HCT116 (cell line): Measurements from ENCODE around the gene IL1RAPL1. TPM values are rescaled to one million over a fixed set of nuclear protein-coding genes. Genes with fewer than 3 reads are reported as not detected.

Experiments used
- ATAC-seq: fragments of 200-7000 bp; cut with Tn5 transposase; 2 replicates; pipeline ENCODE4 v1.9.1; 2020; ENCODE audit warnings: mild to moderate bottlenecking, moderate library complexity
- BruUV-seq: library from RNA; stranded (reverse); fragments of 400-500 nt; replicated peaks from 2 replicates; lab custom pipeline; 2021; lab: Mats Ljungman, UMichigan
- CTCF ChIA-PET: fragments of 300-600 bp; sonication (Branson Sonifier 250); formaldehyde crosslinking; loops from one replicate; lab custom pipeline; 2021; ENCODE audit warnings: antibody characterized with exemption; lab: Charles Lee
- POLR2A ChIA-PET: fragments of 300-600, 350-600 bp; sonication (Branson Sonifier 250); formaldehyde crosslinking; loops from one replicate; lab custom pipeline; 2021; ENCODE audit warnings: antibody characterized with exemption; lab: Charles Lee
- RAD21 ChIA-PET, 2 experiments: fragments of 300-600 bp; sonication (Branson Sonifier 250); formaldehyde crosslinking; loops; one replicate each; lab custom pipeline; 2023; ENCODE audit warnings: low total read pairs in 2 of 2; ENCODE audit not compliant: uncharacterized antibody in 2 of 2, unreplicated experiment in 2 of 2, low non-redundant PET in 1 of 2; lab: Charles Lee
- DNase-seq: peaks from one replicate; pipeline ENCODE4 v3.0.0-alpha.2; 2010; ENCODE audit warnings: low read depth, low spot score
- H2AFZ ChIP-seq: fragments of 200-600 bp; shearing (Covaris generic), sonication (generic); 2 replicates; pipeline ENCODE4 v1.6.1; 2017; ENCODE audit warnings: low read depth, mixed run types, mixed read lengths, antibody characterized with exemption, low read length; ENCODE audit not compliant: poor library complexity, severe bottlenecking
- H3K27ac ChIP-seq: 2 replicates; pipeline ENCODE4 v1.5.1; 2012; ENCODE audit warnings: low read depth, low read length
- H3K27me3 ChIP-seq: fragments of 200-600 bp; sonication (generic); 2 replicates; pipeline ENCODE4 v1.6.1; 2016; ENCODE audit warnings: mixed run types, low read length, mixed read lengths; ENCODE audit not compliant: insufficient read depth
- H3K36me3 ChIP-seq, 2 experiments: fragments of 200-500 bp in 1 of 2; fragments of 200-600 bp in 1 of 2; sonication (Bioruptor generic) in 1 of 2; sonication (generic) in 1 of 2; 2 replicates each; pipeline versions ENCODE4 v1.5.1 to v1.6.1; 2014 to 2016; ENCODE audit warnings: low read length in 2 of 2, inconsistent platforms in 1 of 2, mixed read lengths in 1 of 2, mixed run types in 1 of 2; ENCODE audit not compliant: insufficient read depth in 2 of 2, control insufficient read depth in 1 of 2
- H3K4me1 ChIP-seq, 2 experiments: fragments of 200-600 bp in 1 of 2; sonication (generic) in 1 of 2; 2 replicates each; pipeline versions ENCODE4 v1.5.1 to v1.6.1; 2012 to 2017; ENCODE audit warnings: low read length in 2 of 2, inconsistent platforms in 1 of 2, mild to moderate bottlenecking in 1 of 2, mixed read lengths in 1 of 2, mixed run types in 1 of 2, moderate library complexity in 1 of 2; ENCODE audit not compliant: insufficient read depth in 2 of 2, control insufficient read depth in 1 of 2
- H3K4me2 ChIP-seq: fragments of 200-600 bp; sonication (generic); 2 replicates; pipeline ENCODE4 v1.6.1; 2017; ENCODE audit warnings: mixed run types, low read length, mixed read lengths
- H3K4me3 ChIP-seq, 2 experiments: fragments of 200-600 bp in 1 of 2; sonication (generic) in 1 of 2; replicated peaks in 1 of 2; 2 replicates each; pipeline ENCODE4 v1.5.1; 2011 to 2016; ENCODE audit warnings: low read length in 2 of 2, control low read depth in 1 of 2, low read depth in 1 of 2, mild to moderate bottlenecking in 1 of 2, mixed read lengths in 1 of 2, mixed run types in 1 of 2
- H3K79me2 ChIP-seq: fragments of 200-600 bp; sonication (generic); 2 replicates; pipeline ENCODE4 v1.6.1; 2017; ENCODE audit warnings: mild to moderate bottlenecking, mixed run types, low read length, moderate library complexity, mixed read lengths; ENCODE audit not compliant: insufficient read depth
- H3K9ac ChIP-seq: fragments of 200-600 bp; sonication (generic); 2 replicates; pipeline ENCODE4 v1.6.1; 2016; ENCODE audit warnings: low read length, mixed read lengths
- H3K9me2 ChIP-seq: fragments of 200-600 bp; sonication (generic), shearing (Covaris generic); 2 replicates; pipeline ENCODE4 v1.6.1; 2017; ENCODE audit warnings: mixed run types, mild to moderate bottlenecking, moderate library complexity; ENCODE audit not compliant: insufficient read depth
- H3K9me3 ChIP-seq, 2 experiments: fragments of 200-500 bp in 1 of 2; fragments of 200-600 bp in 1 of 2; sonication (Bioruptor generic) in 1 of 2; sonication (generic) in 1 of 2; 2 replicates each; pipeline ENCODE4 v1.6.1; 2014 to 2017; ENCODE audit warnings: low read length in 2 of 2, mixed read lengths in 2 of 2, inconsistent platforms in 1 of 2, low read depth in 1 of 2, mild to moderate bottlenecking in 1 of 2, mixed run types in 1 of 2, moderate library complexity in 1 of 2; ENCODE audit not compliant: control insufficient read depth in 1 of 2, insufficient read depth in 1 of 2
- H4K20me1 ChIP-seq: fragments of 200-600 bp; sonication (generic), shearing (Covaris generic); 2 replicates; pipeline ENCODE4 v1.6.1; 2017; ENCODE audit warnings: mixed run types, mild to moderate bottlenecking, moderate library complexity; ENCODE audit not compliant: insufficient read depth
- CEBPB ChIP-seq: IDR thresholded peaks from 2 replicates; pipeline ENCODE4 v1.6.1; 2012; ENCODE audit warnings: low read depth
- ELF1 ChIP-seq: IDR thresholded peaks from 2 replicates; pipeline ENCODE4 v1.6.1; 2012; ENCODE audit warnings: low read depth, borderline replicate concordance
- EZH2phosphoT487 ChIP-seq: fragments of 200-600 bp; IDR thresholded peaks from 2 replicates; pipeline ENCODE4 v1.6.1; 2018; ENCODE audit warnings: antibody characterized with exemption, borderline replicate concordance
- POLR2A ChIP-seq: IDR thresholded peaks from 2 replicates; pipeline ENCODE4 v1.7.0; 2011; ENCODE audit warnings: borderline replicate concordance; ENCODE audit not compliant: insufficient read depth, insufficient read length; ENCODE audit errors: extremely low read depth
- TCF7L2 ChIP-seq: IDR thresholded peaks from 2 replicates; pipeline ENCODE4 v1.7.0; 2011; ENCODE audit warnings: borderline replicate concordance, inconsistent platforms; ENCODE audit not compliant: insufficient read depth, insufficient read length; ENCODE audit errors: extremely low read depth
- YY1 ChIP-seq: IDR thresholded peaks from 2 replicates; pipeline ENCODE4 v1.6.1; 2011; ENCODE audit warnings: low read length, low read depth, moderate library complexity, mild to moderate bottlenecking; ENCODE audit not compliant: insufficient replicate concordance; ENCODE audit errors: extremely low read depth
- intact Hi-C: fragments of 100-400 bp; cut with micrococcal nuclease; formaldehyde crosslinking; loops from 2 replicates; pipeline ENCODE4 v1.10.0; 2022
- total RNA-seq: library from RNA; stranded (reverse); gene quantifications from one replicate; pipeline ENCODE4 v1.2.1, GENCODE V29; 2021; ENCODE audit not compliant: unreplicated experiment
- TF ChIP-seq, protein P1 (sequence below): IDR thresholded peaks from 2 replicates; pipeline ENCODE4 v1.6.1; 2012

The IL1RAPL1 gene
- total RNA-seq, 1 experiment from 2014 or later, result 2.8 TPM

DNA sequence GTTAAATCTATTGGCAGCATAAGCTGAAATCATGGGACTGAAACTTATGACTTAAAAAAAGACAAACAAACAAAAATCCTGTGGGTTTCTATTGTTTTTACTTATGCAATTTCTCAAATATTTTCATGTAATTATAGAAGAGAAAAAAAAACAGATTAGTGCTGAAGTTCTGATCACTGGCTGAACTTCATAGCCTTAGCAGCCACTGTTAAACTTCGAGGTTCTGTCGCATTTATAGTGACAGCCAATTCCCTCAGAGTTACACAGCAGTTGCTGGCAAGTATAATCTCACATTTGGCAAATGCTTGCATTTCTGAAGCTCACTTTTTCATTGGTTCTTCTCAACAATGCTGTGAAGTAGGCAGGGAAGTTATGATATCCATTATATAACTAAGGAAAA, 879.2 kb downstream of the IL1RAPL1 start:
- Histone ChIP-seq H3K4me2 (no peak overlapping the region), H3K79me2 (no peaks in the 10 kb centered on the region), H3K4me1 (no peaks in the 10 kb centered on the region), H3K27me3 (no peaks in the 10 kb centered on the region), H3K27ac (no peak overlapping the region), H3K4me3 (no peak overlapping the region), H3K9me3 (no peaks in the 10 kb centered on the region), H3K36me3 (no peaks in the 10 kb centered on the region), H3K9me2 (no peaks in the 10 kb centered on the region), H3K9ac (no peak overlapping the region), H2AFZ (no peak overlapping the region), H4K20me1 (no peaks in the 10 kb centered on the region)
- ChIA-PET RAD21 (no interaction called here), CTCF (no interaction called here), POLR2A (no interaction called here)
- intact Hi-C loops, result no loop called here
- ATAC-seq (no peak), DNase-seq (no peak)
- no peak for TF ChIP-seq EZH2phosphoT487
- BruUV-seq, result no TSS peak

DNA sequence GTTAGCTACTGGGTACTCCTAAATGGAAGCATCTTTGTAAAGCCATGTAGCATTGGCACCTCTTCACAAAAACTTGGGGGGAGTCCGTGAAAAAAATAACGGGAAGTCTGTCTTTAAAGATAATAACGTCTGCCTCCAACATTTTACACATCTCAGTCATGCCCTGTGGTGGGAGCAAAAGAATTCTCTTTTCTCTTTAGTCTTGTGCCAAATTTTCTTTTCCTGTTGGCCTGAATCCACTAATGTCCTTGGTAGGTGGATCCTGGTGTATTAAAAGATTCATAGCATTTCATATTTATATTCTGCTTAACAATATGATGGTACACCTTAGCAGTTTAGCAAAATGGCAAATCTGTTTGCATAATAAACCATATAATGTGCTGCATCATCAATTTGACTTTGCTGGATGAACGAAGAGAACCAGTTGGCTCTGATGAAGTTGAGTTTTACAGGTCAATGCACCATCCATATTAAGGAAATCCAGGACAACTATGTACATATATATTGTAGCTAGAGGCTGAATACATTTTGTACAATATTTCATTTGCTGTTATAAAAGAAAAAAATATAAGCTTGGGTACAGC, 881.8 kb downstream of the IL1RAPL1 start:
- CTCF ChIA-PET, result interaction anchor here (2.8 kb wide), 1 partner anchor 10 kb away, joined by 22 read pairs; no protein-coding TSS in a partner anchor
- H3K27me3 ChIP-seq, result no peaks in the 10 kb centered on the region
- BruUV-seq, result no TSS peak
- no peak overlapping the region for H3K27ac ChIP-seq
- H3K79me2 ChIP-seq, result no peaks in the 10 kb centered on the region
- intact Hi-C loops, result no loop called here
- RAD21 ChIA-PET, result no interaction called here
- no peak for TF ChIP-seq POLR2A
- no peak for TF ChIP-seq CEBPB
- TF ChIP-seq YY1, result no peak
- no peak for TF ChIP-seq TCF7L2
- no peak for TF ChIP-seq ELF1
- TF ChIP-seq, protein P1, sequence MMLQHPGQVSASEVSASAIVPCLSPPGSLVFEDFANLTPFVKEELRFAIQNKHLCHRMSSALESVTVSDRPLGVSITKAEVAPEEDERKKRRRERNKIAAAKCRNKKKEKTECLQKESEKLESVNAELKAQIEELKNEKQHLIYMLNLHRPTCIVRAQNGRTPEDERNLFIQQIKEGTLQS, result no peak
- TF ChIP-seq EZH2phosphoT487, result no peak
- TF ChIP-seq, all 23 proteins: peak for 0
- no peaks in the 10 kb centered on the region for H3K4me1 ChIP-seq
- H3K9me2 ChIP-seq, result no peaks in the 10 kb centered on the region
- H3K36me3 ChIP-seq, result no peaks in the 10 kb centered on the region
- H4K20me1 ChIP-seq, result no peaks in the 10 kb centered on the region
- ATAC-seq, result no peak
- no peak overlapping the region for H3K9ac ChIP-seq
- H3K4me3 ChIP-seq, result no peak overlapping the region
- H3K9me3 ChIP-seq, result no peaks in the 10 kb centered on the region
- DNase-seq, result no peak
- no peak overlapping the region for H2AFZ ChIP-seq
- POLR2A ChIA-PET, result no interaction called here
- H3K4me2 ChIP-seq, result no peak overlapping the region
